HG02970 (cell line): ENCODE measurements around the gene PDE7B.

Experiments used
- ATAC-seq: cut with Tn5 transposase; IDR thresholded peaks from one replicate; pipeline ENCODE4 v1.9.1; 2021; ENCODE audit warnings: mild to moderate bottlenecking, moderate library complexity, moderate number of reproducible peaks; ENCODE audit not compliant: unreplicated experiment, low FRiP score

The PDE7B gene

GRCh38 chr6:135851442-135852271 is at the start of gene PDE7B:
PDE7B (plus strand) TSS chr6:135851701.
- peak; percentile 57 for ATAC-seq

GRCh38 chr6:135801755-135802465 is 49.6 kb upstream of the PDE7B start:
- no peak for ATAC-seq

GRCh38 chr6:135810486-135810885 is 41.0 kb upstream of the PDE7B start:
- ATAC-seq: no peak

- ATAC-seq: no peak
Measured at GRCh38 chr6:135811170-135811569, 40.3 kb upstream of the PDE7B start.

GRCh38 chr6:135811644-135812526 is 39.6 kb upstream of the PDE7B start:
- no peak for ATAC-seq

DNA sequence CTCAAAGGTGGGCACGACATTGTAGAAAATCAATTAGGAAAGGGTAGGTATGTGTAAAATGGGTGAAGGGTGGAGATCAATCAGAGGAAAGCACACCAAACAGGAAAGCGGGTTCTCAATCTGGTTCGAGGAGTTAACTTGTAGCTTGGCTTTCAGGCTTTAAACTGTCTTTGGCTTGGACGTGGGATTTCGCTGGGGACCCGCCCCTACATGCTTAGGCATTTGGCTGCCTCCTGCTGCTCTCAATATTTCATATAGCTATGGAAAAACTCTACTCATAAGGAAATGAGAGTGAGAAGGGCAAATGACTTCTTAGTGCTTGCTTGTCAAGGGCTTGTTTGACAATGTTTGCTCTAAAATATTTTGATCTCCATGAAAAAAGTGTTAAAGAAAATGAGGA is 38.1 kb upstream of the PDE7B start:
- no peak for ATAC-seq

GRCh38 chr6:135814043-135814442 is 37.5 kb upstream of the PDE7B start:
- ATAC-seq: no peak

- ATAC-seq: no peak
Measured at GRCh38 chr6:135815216-135815615, 36.3 kb upstream of the PDE7B start.

GRCh38 chr6:135817035-135817434 is 34.5 kb upstream of the PDE7B start:
- ATAC-seq: no peak

DNA sequence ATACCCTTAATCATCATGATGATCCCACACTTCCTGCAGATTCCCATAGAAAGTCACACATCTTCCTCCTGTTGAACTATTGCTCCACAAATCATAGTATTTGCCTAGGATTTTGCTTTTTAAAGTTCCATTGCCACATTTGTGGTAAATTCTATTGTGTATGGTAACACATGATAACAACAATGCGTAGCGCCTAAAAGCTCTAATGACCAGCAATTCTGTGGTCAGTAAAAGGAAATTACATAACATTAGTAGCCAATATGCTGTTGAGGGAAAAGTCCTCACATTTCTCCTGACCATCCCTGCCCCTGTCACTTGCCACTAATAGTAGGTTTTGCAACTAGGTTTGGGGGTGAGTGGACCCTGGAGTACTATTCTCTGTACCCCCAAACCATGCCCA is 31.8 kb upstream of the PDE7B start:
- no peak for ATAC-seq

GRCh38 chr6:135820340-135820739 is 31.2 kb upstream of the PDE7B start:
- ATAC-seq: no peak

DNA sequence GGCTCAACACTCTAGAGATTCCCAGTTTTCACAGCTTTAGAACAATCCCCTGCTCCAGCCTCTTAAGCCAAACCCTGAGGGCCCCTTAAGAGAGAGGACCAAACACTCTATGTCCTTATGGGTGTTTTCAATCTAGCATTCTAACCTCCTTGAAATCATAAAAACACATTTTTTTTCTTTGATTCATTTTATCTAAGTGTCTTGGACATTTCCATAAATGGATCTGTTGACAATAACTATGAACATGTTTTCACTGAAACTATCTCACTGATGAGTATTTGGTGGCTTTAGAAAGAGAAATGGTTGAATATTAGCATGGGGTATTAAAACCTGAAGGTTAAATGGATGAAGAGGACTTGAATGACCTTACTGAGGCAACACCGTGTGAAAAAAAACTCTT is 27.6 kb upstream of the PDE7B start:
- ATAC-seq: no peak

- ATAC-seq: no peak
Measured at GRCh38 chr6:135826236-135826804, 25.2 kb upstream of the PDE7B start.

DNA sequence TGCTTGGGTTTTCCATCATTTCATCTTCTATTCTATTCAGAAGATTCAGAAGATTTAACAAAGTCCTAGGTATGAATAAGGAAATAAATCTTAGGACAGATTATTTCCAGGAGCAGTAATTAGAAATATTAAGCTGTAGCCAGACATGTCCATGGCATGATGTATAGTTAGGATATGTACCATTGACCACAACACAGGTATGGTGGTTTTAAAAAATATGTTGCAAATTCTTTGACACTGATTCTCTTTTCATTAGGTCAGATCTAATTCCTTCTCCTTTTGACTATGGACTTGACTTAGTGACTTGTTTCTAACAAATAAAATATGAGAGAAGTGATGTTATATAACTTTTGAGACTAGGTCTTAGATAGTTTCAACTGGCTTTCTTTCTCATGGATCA is 23.5 kb upstream of the PDE7B start:
- ATAC-seq: no peak

- ATAC-seq: no peak
Measured at GRCh38 chr6:135830452-135830881, 21.0 kb upstream of the PDE7B start.

GRCh38 chr6:135831016-135831415 is 20.5 kb upstream of the PDE7B start:
- ATAC-seq: no peak

GRCh38 chr6:135832166-135832565 is 19.3 kb upstream of the PDE7B start:
- ATAC-seq: no peak

DNA sequence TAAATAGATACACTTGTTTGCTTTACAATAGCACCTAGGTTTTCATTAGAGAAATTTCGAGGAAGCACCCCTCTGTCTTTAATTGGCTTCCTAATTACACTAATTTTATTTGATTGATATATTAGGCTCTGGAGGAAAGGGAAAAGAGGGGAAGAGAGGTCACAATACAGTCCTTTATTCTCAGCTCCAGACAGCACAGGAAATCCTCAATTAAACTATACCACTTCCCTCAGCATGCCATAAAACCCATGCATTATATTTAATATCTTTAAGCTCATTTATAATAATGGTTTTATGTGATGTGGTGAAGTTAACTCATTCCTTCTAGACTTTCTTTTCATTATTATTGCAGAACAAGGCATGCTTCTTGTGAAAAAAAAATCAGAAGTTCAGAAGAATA is 17.7 kb upstream of the PDE7B start:
- no peak for ATAC-seq

GRCh38 chr6:135837735-135838449 is 13.6 kb upstream of the PDE7B start:
- ATAC-seq: no peak

DNA sequence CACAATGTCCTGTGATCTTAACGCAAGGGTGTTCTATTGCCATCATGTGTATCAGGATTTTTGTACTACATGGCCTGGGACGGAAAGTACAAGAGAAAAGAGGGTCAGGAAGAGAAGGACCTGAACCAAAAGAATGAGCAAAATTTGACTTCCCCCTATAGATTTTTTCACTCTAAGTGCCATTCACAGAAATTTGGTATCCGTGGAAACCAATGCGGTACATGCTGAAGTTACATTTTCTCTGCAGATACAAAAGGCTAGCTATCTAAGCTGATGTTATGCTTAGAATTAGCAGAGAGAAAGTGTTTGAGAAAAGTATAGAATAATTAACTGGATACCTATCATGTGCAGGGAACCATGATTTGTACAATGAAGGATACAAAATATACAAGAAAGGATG is 12.4 kb upstream of the PDE7B start:
- ATAC-seq: no peak
